ENCODE measurements around the gene LRRC52.

LRRC52 gene

GRCh38 chr1:165560883-165561656 lies 17.3 kb downstream of the LRRC52 start:
- Histone ChIP-seq H3K79me2 (ENCODE audit: control insufficient read depth, insufficient read depth, low read length) (no peaks in the 10 kb centered on the region), H3K36me3 (ENCODE audit: control insufficient read depth, insufficient read depth, low read length) (no peaks in the 10 kb centered on the region), H2AK5ac (ENCODE audit: low read length) (no peak overlapping the region), H2BK5ac (ENCODE audit: low read length) (no peak overlapping the region), H3K27me3 (ENCODE audit: insufficient read depth, low read length, poor library complexity) (no peaks in the 10 kb centered on the region), H2BK120ac (ENCODE audit: low read depth, low read length) (no peak overlapping the region), H3K4me3 (ENCODE audit: low read length) (no peak overlapping the region), H3K27ac (ENCODE audit: low read depth, low read length) (no peak overlapping the region), H3K9ac (ENCODE audit: low read length) (no peak overlapping the region), H3K4me1 (ENCODE audit: control insufficient read depth, low read depth, low read length) (peaks cover 8% of the 10 kb centered on the region), H3K79me1 (ENCODE audit: low read length) (no peaks in the 10 kb centered on the region), H3K4ac (ENCODE audit: low read depth, low read length) (no peak overlapping the region), H2BK15ac (replicated peaks; ENCODE audit: low read depth) (no peak overlapping the region), H3K4me2 (ENCODE audit: low read length) (no peak overlapping the region), H4K5ac (ENCODE audit: low read length) (no peak overlapping the region), H3K56ac (ENCODE audit: low read length) (peak overlapping the region; percentile 40), H4K8ac (ENCODE audit: low read depth, low read length) (no peak overlapping the region), H3K23ac (ENCODE audit: low read length) (no peak overlapping the region), H3K18ac (ENCODE audit: low read length) (no peak overlapping the region)
- DNase-seq, result peak; percentile 78
- WGBS (ENCODE audit: extremely low coverage, insufficient coverage, low lambda C conversion rate), result no CpG with 5 or more reads among the region's 9 CpGs

GRCh38 chr1:165562571-165562970 lies 18.8 kb downstream of the LRRC52 start:
- Histone ChIP-seq H3K4me1 (ENCODE audit: control insufficient read depth, low read depth, low read length) (peaks cover 8% of the 10 kb centered on the region), H3K23ac (ENCODE audit: low read length) (no peak overlapping the region), H4K5ac (ENCODE audit: low read length) (no peak overlapping the region), H2BK15ac (replicated peaks; ENCODE audit: low read depth) (no peak overlapping the region), H3K4me2 (ENCODE audit: low read length) (no peak overlapping the region), H2AK5ac (ENCODE audit: low read length) (no peak overlapping the region), H3K27me3 (ENCODE audit: insufficient read depth, low read length, poor library complexity) (no peaks in the 10 kb centered on the region), H3K79me1 (ENCODE audit: low read length) (no peaks in the 10 kb centered on the region), H3K36me3 (ENCODE audit: control insufficient read depth, insufficient read depth, low read length) (no peaks in the 10 kb centered on the region), H3K4ac (ENCODE audit: low read depth, low read length) (no peak overlapping the region), H2BK5ac (ENCODE audit: low read length) (no peak overlapping the region), H3K18ac (ENCODE audit: low read length) (no peak overlapping the region), H3K79me2 (ENCODE audit: control insufficient read depth, insufficient read depth, low read length) (no peaks in the 10 kb centered on the region), H4K8ac (ENCODE audit: low read depth, low read length) (no peak overlapping the region), H3K9ac (ENCODE audit: low read length) (no peak overlapping the region), H3K27ac (ENCODE audit: low read depth, low read length) (no peak overlapping the region), H3K56ac (ENCODE audit: low read length) (no peak overlapping the region), H2BK120ac (ENCODE audit: low read depth, low read length) (no peak overlapping the region), H3K4me3 (ENCODE audit: low read length) (no peak overlapping the region)
- DNase-seq, result no peak
- no CpG with 5 or more reads among the region's 7 CpGs for WGBS (ENCODE audit: extremely low coverage, insufficient coverage, low lambda C conversion rate)

- H3K27ac ChIP-seq (ENCODE audit: low read depth, low read length), result no peak overlapping the region
- H3K9ac ChIP-seq (ENCODE audit: low read length), result no peak overlapping the region
- no peak overlapping the region for H3K56ac ChIP-seq (ENCODE audit: low read length)
- no peak overlapping the region for H3K23ac ChIP-seq (ENCODE audit: low read length)
- no peak overlapping the region for H3K4me2 ChIP-seq (ENCODE audit: low read length)
- H3K27me3 ChIP-seq (ENCODE audit: insufficient read depth, low read length, poor library complexity), result no peaks in the 10 kb centered on the region
- H3K4ac ChIP-seq (ENCODE audit: low read depth, low read length), result no peak overlapping the region
- no peak for DNase-seq
- no peak overlapping the region for H3K18ac ChIP-seq (ENCODE audit: low read length)
- no peaks in the 10 kb centered on the region for H3K79me2 ChIP-seq (ENCODE audit: control insufficient read depth, insufficient read depth, low read length)
- H4K8ac ChIP-seq (ENCODE audit: low read depth, low read length), result no peak overlapping the region
- H3K4me1 ChIP-seq (ENCODE audit: control insufficient read depth, low read depth, low read length), result peaks cover 8% of the 10 kb centered on the region
- H3K79me1 ChIP-seq (ENCODE audit: low read length), result no peaks in the 10 kb centered on the region
- no peaks in the 10 kb centered on the region for H3K36me3 ChIP-seq (ENCODE audit: control insufficient read depth, insufficient read depth, low read length)
- H3K4me3 ChIP-seq (ENCODE audit: low read length), result no peak overlapping the region
- H2BK5ac ChIP-seq (ENCODE audit: low read length), result no peak overlapping the region
- H2BK15ac ChIP-seq (replicated peaks; ENCODE audit: low read depth), result no peak overlapping the region
- no peak overlapping the region for H2BK120ac ChIP-seq (ENCODE audit: low read depth, low read length)
- H2AK5ac ChIP-seq (ENCODE audit: low read length), result no peak overlapping the region
- no peak overlapping the region for H4K5ac ChIP-seq (ENCODE audit: low read length)
- WGBS (ENCODE audit: extremely low coverage, insufficient coverage, low lambda C conversion rate), result no CpG with 5 or more reads among the region's 15 CpGs
These were observed 19.8 kb downstream of the LRRC52 start for GRCh38 chr1:165563551-165563950.

GRCh38 chr1:165564561-165564960 lies 20.8 kb downstream of the LRRC52 start:
- no peak overlapping the region for H3K56ac ChIP-seq (ENCODE audit: low read length)
- no peak overlapping the region for H4K5ac ChIP-seq (ENCODE audit: low read length)
- no peaks in the 10 kb centered on the region for H3K36me3 ChIP-seq (ENCODE audit: control insufficient read depth, insufficient read depth, low read length)
- no peak overlapping the region for H3K9ac ChIP-seq (ENCODE audit: low read length)
- no peak overlapping the region for H2BK15ac ChIP-seq (replicated peaks; ENCODE audit: low read depth)
- whole genome bisulfite sequencing (ENCODE audit: extremely low coverage, insufficient coverage, low lambda C conversion rate), result no CpG with 5 or more reads among the region's 4 CpGs
- H2BK5ac ChIP-seq (ENCODE audit: low read length), result no peak overlapping the region
- no peak overlapping the region for H2AK5ac ChIP-seq (ENCODE audit: low read length)
- no peak overlapping the region for H3K4me3 ChIP-seq (ENCODE audit: low read length)
- no peak for DNase-seq
- no peak overlapping the region for H3K4me2 ChIP-seq (ENCODE audit: low read length)
- H3K27ac ChIP-seq (ENCODE audit: low read depth, low read length), result no peak overlapping the region
- peaks cover 8% of the 10 kb centered on the region for H3K4me1 ChIP-seq (ENCODE audit: control insufficient read depth, low read depth, low read length)
- H3K27me3 ChIP-seq (ENCODE audit: insufficient read depth, low read length, poor library complexity), result no peaks in the 10 kb centered on the region
- H3K4ac ChIP-seq (ENCODE audit: low read depth, low read length), result no peak overlapping the region
- H4K8ac ChIP-seq (ENCODE audit: low read depth, low read length), result no peak overlapping the region
- no peak overlapping the region for H2BK120ac ChIP-seq (ENCODE audit: low read depth, low read length)
- H3K23ac ChIP-seq (ENCODE audit: low read length), result no peak overlapping the region
- H3K18ac ChIP-seq (ENCODE audit: low read length), result no peak overlapping the region
- H3K79me1 ChIP-seq (ENCODE audit: low read length), result no peaks in the 10 kb centered on the region
- no peaks in the 10 kb centered on the region for H3K79me2 ChIP-seq (ENCODE audit: control insufficient read depth, insufficient read depth, low read length)

GRCh38 chr1:165565751-165566490 lies 22.1 kb downstream of the LRRC52 start:
- H3K4me3 ChIP-seq (ENCODE audit: low read length), result no peak overlapping the region
- no peak overlapping the region for H2BK120ac ChIP-seq (ENCODE audit: low read depth, low read length)
- no peak overlapping the region for H2BK5ac ChIP-seq (ENCODE audit: low read length)
- no peaks in the 10 kb centered on the region for H3K79me1 ChIP-seq (ENCODE audit: low read length)
- H3K4me2 ChIP-seq (ENCODE audit: low read length), result no peak overlapping the region
- no peak overlapping the region for H3K27ac ChIP-seq (ENCODE audit: low read depth, low read length)
- H3K4ac ChIP-seq (ENCODE audit: low read depth, low read length), result no peak overlapping the region
- H3K4me1 ChIP-seq (ENCODE audit: control insufficient read depth, low read depth, low read length), result peaks cover 4% of the 10 kb centered on the region
- H4K8ac ChIP-seq (ENCODE audit: low read depth, low read length), result no peak overlapping the region
- H3K56ac ChIP-seq (ENCODE audit: low read length), result no peak overlapping the region
- H3K9ac ChIP-seq (ENCODE audit: low read length), result no peak overlapping the region
- no peak overlapping the region for H3K18ac ChIP-seq (ENCODE audit: low read length)
- H3K79me2 ChIP-seq (ENCODE audit: control insufficient read depth, insufficient read depth, low read length), result no peaks in the 10 kb centered on the region
- DNase-seq, result no peak
- no peak overlapping the region for H3K23ac ChIP-seq (ENCODE audit: low read length)
- no peak overlapping the region for H2BK15ac ChIP-seq (replicated peaks; ENCODE audit: low read depth)
- WGBS (ENCODE audit: extremely low coverage, insufficient coverage, low lambda C conversion rate), result no CpG with 5 or more reads among the region's 4 CpGs
- H2AK5ac ChIP-seq (ENCODE audit: low read length), result no peak overlapping the region
- no peaks in the 10 kb centered on the region for H3K36me3 ChIP-seq (ENCODE audit: control insufficient read depth, insufficient read depth, low read length)
- no peak overlapping the region for H4K5ac ChIP-seq (ENCODE audit: low read length)
- H3K27me3 ChIP-seq (ENCODE audit: insufficient read depth, low read length, poor library complexity), result no peaks in the 10 kb centered on the region
